Measurements from ENCODE around the gene CD58.
"Not testable (repeated sequence)": the region's sequence is repeated elsewhere in the genome, so short reads cannot be mapped to it uniquely, and the experiment has no call there.

Gene CD58

GRCh38 chr1:116571215-116571919, 541 bp upstream of the CD58 start:
- DNase-seq: no peak
- H3K27me3 Mint-ChIP-seq: peaks cover 34% of the 10 kb centered on the region
- CTCF ChIA-PET: interaction anchor here (0.7 to 1.1 kb wide), 6 partner anchors 20 to 432 kb away, joined by 3 to 4 read pairs (median 3); no protein-coding TSS in a partner anchor
- H3K4me1 Mint-ChIP-seq: peaks cover 51% of the 10 kb centered on the region
- peak overlapping the region; percentile 78 for H3K27ac Mint-ChIP-seq
- peak overlapping the region; percentile 75 for H3K4me3 Mint-ChIP-seq
- no peaks in the 10 kb centered on the region for H3K9me3 Mint-ChIP-seq
- H3K36me3 Mint-ChIP-seq: peaks cover 17% of the 10 kb centered on the region

GRCh38 chr1:116569776-116570357, 959 bp downstream of the CD58 start:
- H3K27me3 Mint-ChIP-seq: peaks cover 19% of the 10 kb centered on the region
- CTCF ChIA-PET: interaction anchor here (0.9 to 2.1 kb wide), 6 partner anchors 13 to 549 kb away, joined by 3 to 9 read pairs (median 6); no protein-coding TSS in a partner anchor

GRCh38 chr1:116569381-116569670, 1.5 kb downstream of the CD58 start:
- CTCF ChIA-PET: interaction anchor here (0.9 to 2.1 kb wide), 6 partner anchors 13 to 549 kb away, joined by 3 to 9 read pairs (median 6); no protein-coding TSS in a partner anchor
- Mint-ChIP-seq H3K4me1 (peaks cover 56% of the 10 kb centered on the region), H3K27me3 (peaks cover 17% of the 10 kb centered on the region), H3K4me3 (peak overlapping the region; percentile 75), H3K27ac (no peak overlapping the region), H3K36me3 (peaks cover 31% of the 10 kb centered on the region), H3K9me3 (peaks cover 6% of the 10 kb centered on the region)
- DNase-seq: no peak

More at GRCh38 chr1:116569776-116570357, 959 bp downstream of the CD58 start:
- peak; percentile 30 for DNase-seq
- Mint-ChIP-seq H3K4me3 (peak overlapping the region; percentile 75), H3K9me3 (peaks cover 2% of the 10 kb centered on the region), H3K27ac (peak overlapping the region; percentile 79), H3K36me3 (peaks cover 26% of the 10 kb centered on the region), H3K4me1 (peaks cover 57% of the 10 kb centered on the region)

GRCh38 chr1:116568662-116569380, 2.0 kb downstream of the CD58 start:
- no peak overlapping the region for H3K27ac Mint-ChIP-seq
- H3K4me3 Mint-ChIP-seq: peak overlapping the region; percentile 75
- H3K4me1 Mint-ChIP-seq: peaks cover 52% of the 10 kb centered on the region
- H3K36me3 Mint-ChIP-seq: peaks cover 36% of the 10 kb centered on the region
- H3K27me3 Mint-ChIP-seq: peaks cover 14% of the 10 kb centered on the region
- CTCF ChIA-PET: interaction anchor here (0.9 to 2.1 kb wide), 6 partner anchors 12 to 550 kb away, joined by 3 to 9 read pairs (median 6); no protein-coding TSS in a partner anchor
- peaks cover 11% of the 10 kb centered on the region for H3K9me3 Mint-ChIP-seq
- no peak for DNase-seq

GRCh38 chr1:116567790-116568661, 2.8 kb downstream of the CD58 start:
- Mint-ChIP-seq H3K27ac (no peak overlapping the region), H3K9me3 (peaks cover 16% of the 10 kb centered on the region), H3K36me3 (peaks cover 42% of the 10 kb centered on the region), H3K4me3 (no peak overlapping the region), H3K4me1 (peaks cover 52% of the 10 kb centered on the region), H3K27me3 (peaks cover 12% of the 10 kb centered on the region)
- CTCF ChIA-PET: interaction anchor here (1.2 to 2.1 kb wide), 5 partner anchors 11 to 69 kb away, joined by 3 to 9 read pairs (median 6); no protein-coding TSS in a partner anchor
- DNase-seq: no peak

DNA sequence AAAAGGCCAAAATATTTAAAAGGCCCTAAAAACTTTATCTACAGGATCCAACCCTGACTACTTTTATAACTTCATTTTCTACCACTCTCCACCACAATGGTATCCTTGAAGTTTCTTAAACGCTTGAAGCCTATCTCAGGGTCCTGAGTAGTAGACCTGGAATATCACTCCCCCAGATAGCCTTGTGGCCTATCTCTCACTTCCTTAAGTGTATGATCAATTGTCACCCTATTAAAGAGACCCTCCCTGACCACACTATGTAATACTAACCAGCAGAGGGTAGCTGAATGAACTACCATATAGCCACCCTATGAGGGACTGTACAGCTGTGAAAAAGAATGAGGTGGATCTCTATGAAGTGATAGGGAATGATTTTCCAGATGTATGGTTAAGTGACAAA, 5.6 kb downstream of the CD58 start:
- CTCF ChIA-PET: no interaction called here
- Mint-ChIP-seq H3K9me3 (peaks cover 23% of the 10 kb centered on the region), H3K36me3 (peaks cover 54% of the 10 kb centered on the region), H3K27ac (no peak overlapping the region), H3K4me1 (peaks cover 57% of the 10 kb centered on the region), H3K4me3 (no peak overlapping the region), H3K27me3 (no peaks in the 10 kb centered on the region)
- DNase-seq: no peak

GRCh38 chr1:116564426-116564825, 6.4 kb downstream of the CD58 start:
- Mint-ChIP-seq H3K9me3 (peaks cover 23% of the 10 kb centered on the region), H3K27me3 (no peaks in the 10 kb centered on the region), H3K4me1 (peaks cover 54% of the 10 kb centered on the region), H3K4me3 (no peak overlapping the region), H3K27ac (no peak overlapping the region), H3K36me3 (peaks cover 48% of the 10 kb centered on the region)
- CTCF ChIA-PET: interaction anchor here (1.2 kb wide), 1 partner anchor 10 kb away, joined by 3 read pairs; no protein-coding TSS in a partner anchor
- DNase-seq: no peak

DNA sequence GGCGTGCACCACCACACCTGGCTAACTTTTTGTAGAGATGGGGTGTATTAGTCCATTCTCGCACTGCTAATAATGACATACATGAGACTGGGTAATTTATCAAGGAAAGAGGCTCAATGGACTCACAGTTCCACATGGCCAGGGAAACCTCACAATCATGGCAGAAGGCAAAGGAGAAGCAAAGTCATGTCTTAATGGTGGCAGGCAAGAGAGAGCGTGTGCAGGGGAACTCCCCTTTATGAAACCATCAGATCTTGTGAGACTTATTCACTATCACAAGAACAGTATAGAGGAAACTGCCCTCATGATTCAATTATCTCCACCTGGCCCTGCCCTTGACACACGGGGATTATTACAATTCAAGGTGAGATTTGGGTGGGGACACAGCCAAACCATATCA, 8.4 kb downstream of the CD58 start:
- peaks cover 23% of the 10 kb centered on the region for H3K9me3 Mint-ChIP-seq
- H3K27me3 Mint-ChIP-seq, DNase-seq, H3K4me3 Mint-ChIP-seq, CTCF ChIA-PET, H3K27ac Mint-ChIP-seq: not testable (repeated sequence)
- peaks cover 44% of the 10 kb centered on the region for H3K36me3 Mint-ChIP-seq
- peaks cover 47% of the 10 kb centered on the region for H3K4me1 Mint-ChIP-seq

- peaks cover 51% of the 10 kb centered on the region for H3K4me1 Mint-ChIP-seq
- H3K9me3 Mint-ChIP-seq: peaks cover 23% of the 10 kb centered on the region
- H3K4me3 Mint-ChIP-seq: no peak overlapping the region
- H3K27ac Mint-ChIP-seq: no peak overlapping the region
- H3K27me3 Mint-ChIP-seq: no peaks in the 10 kb centered on the region
- H3K36me3 Mint-ChIP-seq: peaks cover 43% of the 10 kb centered on the region
- CTCF ChIA-PET: no interaction called here
- no peak for DNase-seq
These were observed 9.3 kb downstream of the CD58 start for GRCh38 chr1:116561563-116561962.

- Mint-ChIP-seq H3K4me3 (no peak overlapping the region), H3K4me1 (peaks cover 49% of the 10 kb centered on the region)
- no peak for DNase-seq
These were observed 9.9 kb downstream of the CD58 start for GRCh38 chr1:116560704-116561490.

DNA sequence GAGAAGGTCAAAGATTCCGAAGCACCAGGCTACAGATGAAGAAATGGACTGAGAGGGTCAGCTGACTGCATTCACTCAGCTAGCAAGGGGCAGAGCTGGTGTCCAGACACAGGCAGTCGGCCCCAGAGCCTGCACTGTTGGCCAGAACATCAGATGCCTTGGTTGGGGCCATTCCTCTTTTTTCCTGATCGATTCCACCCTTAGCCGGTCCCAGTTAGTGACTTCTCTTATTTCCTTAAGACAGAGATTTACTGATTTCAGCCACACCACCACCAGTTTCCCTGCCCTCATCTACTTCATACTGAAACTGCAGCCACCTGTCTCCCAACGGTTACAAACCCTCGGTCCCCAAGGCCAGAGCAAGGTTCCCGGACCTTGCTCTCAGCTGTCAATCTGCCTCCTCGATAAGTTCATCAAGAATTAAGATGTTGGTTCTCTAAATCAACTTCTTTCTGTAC, 11.5 kb downstream of the CD58 start:
- Mint-ChIP-seq H3K4me3 (no peak overlapping the region), H3K27ac (no peak overlapping the region), H3K36me3 (peaks cover 37% of the 10 kb centered on the region), H3K4me1 (peaks cover 50% of the 10 kb centered on the region), H3K27me3 (no peaks in the 10 kb centered on the region), H3K9me3 (peaks cover 18% of the 10 kb centered on the region)
- no peak for DNase-seq
- CTCF ChIA-PET: no interaction called here

More at GRCh38 chr1:116560704-116561490, 9.9 kb downstream of the CD58 start:
- H3K27ac Mint-ChIP-seq: no peak overlapping the region
- peaks cover 23% of the 10 kb centered on the region for H3K9me3 Mint-ChIP-seq
- CTCF ChIA-PET: no interaction called here
- H3K36me3 Mint-ChIP-seq: peaks cover 41% of the 10 kb centered on the region
- H3K27me3 Mint-ChIP-seq: no peaks in the 10 kb centered on the region

DNA sequence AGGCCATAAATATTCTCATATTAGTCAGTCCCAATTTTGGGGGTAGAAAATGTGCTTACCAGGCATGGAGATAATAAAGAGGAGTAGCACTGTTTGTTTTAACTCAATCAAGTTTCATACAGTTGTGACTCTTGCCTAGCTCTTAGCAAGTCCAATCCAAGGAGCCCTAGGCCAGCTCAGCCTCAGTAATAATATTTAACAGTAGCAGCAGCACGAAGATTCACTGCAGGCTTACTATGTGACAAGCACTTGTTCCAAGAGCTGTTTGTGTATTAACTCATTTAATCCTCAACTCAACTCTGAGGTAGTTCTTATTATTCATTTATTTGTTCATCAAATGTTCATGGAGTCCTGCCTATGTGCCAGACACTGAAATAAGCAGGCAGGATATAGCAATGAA, 12.3 kb downstream of the CD58 start:
- H3K4me3 Mint-ChIP-seq: no peak overlapping the region
- H3K27me3 Mint-ChIP-seq: no peaks in the 10 kb centered on the region
- peaks cover 53% of the 10 kb centered on the region for H3K4me1 Mint-ChIP-seq
- no peak for DNase-seq
- H3K9me3 Mint-ChIP-seq: peaks cover 11% of the 10 kb centered on the region
- CTCF ChIA-PET: no interaction called here
- peaks cover 30% of the 10 kb centered on the region for H3K36me3 Mint-ChIP-seq
- H3K27ac Mint-ChIP-seq: no peak overlapping the region

GRCh38 chr1:116558140-116558549, 12.7 kb downstream of the CD58 start:
- Mint-ChIP-seq H3K36me3 (peaks cover 29% of the 10 kb centered on the region), H3K27ac (no peak overlapping the region), H3K27me3 (no peaks in the 10 kb centered on the region), H3K4me3 (no peak overlapping the region), H3K9me3 (peaks cover 8% of the 10 kb centered on the region), H3K4me1 (peaks cover 57% of the 10 kb centered on the region)
- no peak for DNase-seq
- CTCF ChIA-PET: no interaction called here
